DOHH2 (cell line): Measurements from ENCODE around the gene CBX5.

Source experiments
- H3F3A ChIP-seq: fragments of 200-600 bp; sonication (generic), shearing (Covaris generic); 2 replicates; pipeline ENCODE4 v1.6.0; 2016; ENCODE audit warnings: antibody characterized with exemption, mild to moderate bottlenecking; ENCODE audit not compliant: control insufficient read depth, insufficient read depth
- H3K27ac ChIP-seq: fragments of 200-600 bp; sonication (generic); 2 replicates; pipeline ENCODE4 v1.5.1; 2014; ENCODE audit warnings: low read depth, mild to moderate bottlenecking, low read length, moderate library complexity
- H3K27me3 ChIP-seq: fragments of 200-600 bp; sonication (generic); 2 replicates; pipeline ENCODE4 v1.6.1; 2014; ENCODE audit warnings: mild to moderate bottlenecking, low read length, mixed read lengths; ENCODE audit not compliant: control insufficient read depth
- H3K36me3 ChIP-seq: fragments of 200-600 bp; sonication (generic); 2 replicates; pipeline ENCODE4 v1.6.1; 2014; ENCODE audit warnings: mild to moderate bottlenecking, low read length, moderate library complexity, mixed read lengths; ENCODE audit not compliant: control insufficient read depth
- H3K4me1 ChIP-seq: fragments of 200-600 bp; sonication (generic); 2 replicates; pipeline ENCODE4 v1.6.1; 2014; ENCODE audit warnings: mild to moderate bottlenecking, low read length, mixed read lengths; ENCODE audit not compliant: control insufficient read depth
- H3K4me2 ChIP-seq: fragments of 200-600 bp; sonication (generic); 2 replicates; pipeline ENCODE4 v1.6.0; 2014; ENCODE audit warnings: mild to moderate bottlenecking, low read length, moderate library complexity
- H3K4me3 ChIP-seq: fragments of 200-600 bp; sonication (generic); 2 replicates; pipeline ENCODE4 v1.5.1; 2014; ENCODE audit warnings: mild to moderate bottlenecking, low read length, mixed read lengths
- H3K79me2 ChIP-seq: fragments of 200-600 bp; sonication (generic); 2 replicates; pipeline ENCODE4 v1.6.1; 2014; ENCODE audit warnings: mild to moderate bottlenecking, low read length, mixed read lengths; ENCODE audit not compliant: control insufficient read depth
- H3K9me2 ChIP-seq: fragments of 200-600 bp; sonication (generic); replicated peaks from 2 replicates; pipeline ENCODE4 v1.6.1; 2014; ENCODE audit warnings: mild to moderate bottlenecking, low read length, mixed read lengths; ENCODE audit not compliant: control insufficient read depth
- H3K9me3 ChIP-seq: fragments of 200-600 bp; sonication (generic); 2 replicates; pipeline ENCODE4 v1.6.1; 2014; ENCODE audit warnings: antibody characterized with exemption, low read length, mixed read lengths; ENCODE audit not compliant: control insufficient read depth, insufficient read depth
- H4K20me1 ChIP-seq: fragments of 200-600 bp; sonication (generic); 2 replicates; pipeline ENCODE4 v1.6.0; 2014; ENCODE audit warnings: low read depth, mild to moderate bottlenecking, antibody characterized with exemption, low read length, moderate library complexity; ENCODE audit not compliant: control insufficient read depth, insufficient read depth
- EZH2phosphoT487 ChIP-seq: fragments of 200-600 bp; sonication (generic); IDR thresholded peaks from 2 replicates; pipeline ENCODE4 v1.6.1; 2017; ENCODE audit warnings: borderline replicate concordance, mild to moderate bottlenecking, antibody characterized with exemption, low read length, moderate library complexity, mixed read lengths
- TF ChIP-seq, protein P1 (sequence below): fragments of 200-600 bp; sonication (generic); IDR thresholded peaks from one replicate; pipeline ENCODE4 v1.5.1; 2014; ENCODE audit warnings: antibody characterized with exemption, mild to moderate bottlenecking, low read depth, low read length; ENCODE audit not compliant: poor library complexity, severe bottlenecking

The CBX5 gene

DNA sequence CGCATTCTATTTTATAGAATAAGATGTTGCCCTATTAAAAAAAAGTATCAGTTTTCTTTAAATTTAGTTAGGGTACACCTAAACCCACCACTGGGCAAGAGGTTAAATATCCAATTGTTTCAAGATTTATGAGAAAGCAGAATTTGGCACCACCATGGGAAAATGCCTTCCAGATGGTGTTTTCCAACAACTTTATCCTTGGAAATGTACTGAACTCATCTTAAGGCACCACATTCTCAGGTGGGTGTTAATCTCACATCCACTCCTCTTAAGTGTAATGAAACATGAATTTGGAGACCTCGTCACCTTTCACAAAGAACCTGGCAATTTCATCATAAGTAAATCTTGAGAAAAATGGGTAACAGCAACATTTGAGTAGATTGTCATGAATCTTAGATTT, 13.1 kb downstream of the CBX5 start:
- Histone ChIP-seq H3K36me3 (peaks cover 38% of the 10 kb centered on the region), H3K9me3 (no peaks in the 10 kb centered on the region), H3K27ac (no peak overlapping the region), H3K4me2 (no peak overlapping the region), H4K20me1 (0 out of 2 replicates have a peak, but pooled peaks cover 4% of the 10 kb centered on the region), H3K27me3 (no peaks in the 10 kb centered on the region), H3K9me2 (no peaks in the 10 kb centered on the region), H3K4me3 (no peak overlapping the region), H3K4me1 (peaks cover 15% of the 10 kb centered on the region), H3K79me2 (peaks cover 86% of the 10 kb centered on the region), H3F3A (peaks cover 20% of the 10 kb centered on the region)
- no peak for TF ChIP-seq EZH2phosphoT487
- TF ChIP-seq, protein P1, sequence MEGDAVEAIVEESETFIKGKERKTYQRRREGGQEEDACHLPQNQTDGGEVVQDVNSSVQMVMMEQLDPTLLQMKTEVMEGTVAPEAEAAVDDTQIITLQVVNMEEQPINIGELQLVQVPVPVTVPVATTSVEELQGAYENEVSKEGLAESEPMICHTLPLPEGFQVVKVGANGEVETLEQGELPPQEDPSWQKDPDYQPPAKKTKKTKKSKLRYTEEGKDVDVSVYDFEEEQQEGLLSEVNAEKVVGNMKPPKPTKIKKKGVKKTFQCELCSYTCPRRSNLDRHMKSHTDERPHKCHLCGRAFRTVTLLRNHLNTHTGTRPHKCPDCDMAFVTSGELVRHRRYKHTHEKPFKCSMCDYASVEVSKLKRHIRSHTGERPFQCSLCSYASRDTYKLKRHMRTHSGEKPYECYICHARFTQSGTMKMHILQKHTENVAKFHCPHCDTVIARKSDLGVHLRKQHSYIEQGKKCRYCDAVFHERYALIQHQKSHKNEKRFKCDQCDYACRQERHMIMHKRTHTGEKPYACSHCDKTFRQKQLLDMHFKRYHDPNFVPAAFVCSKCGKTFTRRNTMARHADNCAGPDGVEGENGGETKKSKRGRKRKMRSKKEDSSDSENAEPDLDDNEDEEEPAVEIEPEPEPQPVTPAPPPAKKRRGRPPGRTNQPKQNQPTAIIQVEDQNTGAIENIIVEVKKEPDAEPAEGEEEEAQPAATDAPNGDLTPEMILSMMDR: no peak

DNA sequence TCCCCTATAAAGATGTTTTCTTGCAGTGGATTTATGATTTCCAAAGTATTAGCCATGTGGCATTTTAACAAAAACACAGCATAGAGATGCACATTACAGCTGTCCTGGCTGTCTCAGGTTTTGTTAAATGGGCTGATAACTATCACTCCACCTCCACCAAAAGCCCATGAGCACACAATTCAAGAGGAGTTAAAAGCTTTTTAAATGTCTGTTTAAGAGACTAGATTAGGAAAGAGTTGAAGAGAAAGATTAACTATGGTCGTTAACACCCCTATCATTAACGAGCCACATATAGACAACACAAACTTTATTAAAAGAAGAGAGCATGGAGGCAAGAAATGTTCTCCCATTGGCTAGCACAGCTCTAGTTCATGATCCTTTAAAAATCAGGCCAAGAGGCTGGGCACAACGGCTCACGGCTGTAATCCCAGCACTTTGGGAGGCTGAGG, 14.5 kb downstream of the CBX5 start:
- peaks cover 91% of the 10 kb centered on the region for H3K79me2 ChIP-seq
- peaks cover 29% of the 10 kb centered on the region for H3K36me3 ChIP-seq

GRCh38 chr12:54262403-54262925, 17.5 kb downstream of the CBX5 start:
- no peak for TF ChIP-seq EZH2phosphoT487
- TF ChIP-seq, protein P1: no peak
- H3K9me3 ChIP-seq: no peaks in the 10 kb centered on the region
- H3K4me3 ChIP-seq: no peak overlapping the region
- no peaks in the 10 kb centered on the region for H3K9me2 ChIP-seq
- H3K79me2 ChIP-seq: peaks cover 92% of the 10 kb centered on the region
- peaks cover 39% of the 10 kb centered on the region for H3K36me3 ChIP-seq
- H3K27me3 ChIP-seq: no peaks in the 10 kb centered on the region
- H3K4me2 ChIP-seq: peak overlapping the region; percentile 28
- peaks cover 15% of the 10 kb centered on the region for H3F3A ChIP-seq
- H3K4me1 ChIP-seq: peaks cover 56% of the 10 kb centered on the region
- H3K27ac ChIP-seq: no peak overlapping the region
- H4K20me1 ChIP-seq: peaks cover 6% of the 10 kb centered on the region; the same call in 1 of the 2 replicates

More for the DNA sequence above, 14.5 kb downstream of the CBX5 start:
- H3K9me3 ChIP-seq: no peaks in the 10 kb centered on the region
- peaks cover 6% of the 10 kb centered on the region; the same call in 1 of the 2 replicates for H4K20me1 ChIP-seq
- no peaks in the 10 kb centered on the region for H3K27me3 ChIP-seq
- H3K9me2 ChIP-seq: no peaks in the 10 kb centered on the region
- H3K4me3 ChIP-seq: no peak overlapping the region
- H3K4me1 ChIP-seq: peaks cover 30% of the 10 kb centered on the region
- no peak overlapping the region for H3K27ac ChIP-seq
- TF ChIP-seq EZH2phosphoT487: no peak
- TF ChIP-seq, protein P1: no peak
- H3K4me2 ChIP-seq: no peak overlapping the region
- H3F3A ChIP-seq: peaks cover 11% of the 10 kb centered on the region
